Activated CD4-positive, alpha-beta T cell treated with anti-CD3 and anti-CD28 coated beads, Interleukin-2, Interleukin-6, amounts not matched to agents 100 ng/mL and 50 ng/mL, durations not matched to agents 16 hours and 8 hours (primary cell): ENCODE measurements around the gene MUC6.

ENCODE experiments used
- DNase-seq: peaks from one replicate; pipeline ENCODE4 v3.0.0-alpha.2; 2020

The MUC6 gene

GRCh38 chr11:1051356-1052132 is 15.0 kb upstream of the MUC6 start:
- no peak for DNase-seq

GRCh38 chr11:1050581-1051355 is 14.2 kb upstream of the MUC6 start:
- DNase-seq = peak; percentile 82

- DNase-seq = no peak
Measured at GRCh38 chr11:1049911-1050580, 13.5 kb upstream of the MUC6 start.

- DNase-seq = no peak
Measured at GRCh38 chr11:1049431-1049891, 12.9 kb upstream of the MUC6 start.

GRCh38 chr11:1049071-1049405 is 12.5 kb upstream of the MUC6 start:
- no peak for DNase-seq

GRCh38 chr11:1048375-1049070 is 12.0 kb upstream of the MUC6 start:
- DNase-seq = no peak

- DNase-seq = no peak
Measured at GRCh38 chr11:1047595-1048156, 11.2 kb upstream of the MUC6 start.

GRCh38 chr11:1044160-1044559 is 7.6 kb upstream of the MUC6 start:
- no peak for DNase-seq

GRCh38 chr11:1043563-1044096 is 7.1 kb upstream of the MUC6 start:
- DNase-seq = no peak

- DNase-seq = no peak
Measured at GRCh38 chr11:1042626-1043562, 6.4 kb upstream of the MUC6 start.

- no peak for DNase-seq
Measured at GRCh38 chr11:1041936-1042608, 5.6 kb upstream of the MUC6 start.

- no peak for DNase-seq
Measured at GRCh38 chr11:1041471-1041870, 5.0 kb upstream of the MUC6 start.

GRCh38 chr11:1041149-1041467 is 4.6 kb upstream of the MUC6 start:
- DNase-seq = no peak

GRCh38 chr11:1040428-1041148 is 4.1 kb upstream of the MUC6 start:
- no peak for DNase-seq

- no peak for DNase-seq
Measured at GRCh38 chr11:1039481-1040427, 3.2 kb upstream of the MUC6 start.

GRCh38 chr11:1038921-1039320 is 2.4 kb upstream of the MUC6 start:
- DNase-seq = no peak

- DNase-seq = no peak
Measured at GRCh38 chr11:1038361-1038760, 1.8 kb upstream of the MUC6 start.

- DNase-seq = no peak
Measured at GRCh38 chr11:1037506-1038055, 1.1 kb upstream of the MUC6 start.

GRCh38 chr11:1036931-1037330 is 413 bp upstream of the MUC6 start:
- DNase-seq = no peak
